H1 (cell line): Measurements from ENCODE around the gene TFE3. TPM values are rescaled to one million over a fixed set of nuclear protein-coding genes. Genes with fewer than 3 reads are reported as not detected.
A peak's percentile ranks its signal among the peaks of the same experiment; 100 is the strongest.

Experiments used
- CTCF ChIA-PET: fragments of 300-600 bp; sonication (Branson Sonifier 250); formaldehyde crosslinking; loops from one replicate; lab custom pipeline; 2021; ENCODE audit not compliant: partially characterized antibody; lab: Charles Lee
- POLR2A ChIA-PET: fragments of 300-600 bp; sonication (Branson Sonifier 250); formaldehyde crosslinking; loops from one replicate; lab custom pipeline; 2021; ENCODE audit warnings: inconsistent platforms; ENCODE audit not compliant: partially characterized antibody; lab: Charles Lee
- DNase-seq, 2 experiments: peaks; one replicate each; pipeline versions ENCODE4 v3.0.0 to v3.0.0-alpha.2; 2010 to 2022; ENCODE audit warnings: low spot score in 2 of 2, low read depth in 1 of 2, mixed read lengths in 1 of 2
- FAIRE-seq: peaks from 2 replicates; lab custom pipeline; 2011; peaks lifted over from hg19 to GRCh38; lab: Jason Lieb, UNC
- H2AFZ ChIP-seq: 2 replicates; pipeline ENCODE4 v1.8.1; 2012; ENCODE audit warnings: low read length, inconsistent platforms
- H2AK5ac ChIP-seq: 2 replicates; pipeline ENCODE4 v1.6.1; 2013; ENCODE audit warnings: low read depth, low read length
- H2BK120ac ChIP-seq: replicated peaks from 2 replicates; pipeline ENCODE3; 2013; ENCODE audit warnings: low read depth, low read length, inconsistent platforms
- H2BK12ac ChIP-seq: 2 replicates; pipeline ENCODE4 v1.6.1; 2013; ENCODE audit warnings: low read depth, low read length
- H2BK15ac ChIP-seq: 2 replicates; pipeline ENCODE4 v1.6.1; 2013; ENCODE audit warnings: low read length
- H2BK20ac ChIP-seq: 2 replicates; pipeline ENCODE4 v1.6.1; 2013; ENCODE audit warnings: low read length
- H2BK5ac ChIP-seq: 2 replicates; pipeline ENCODE4 v1.6.1; 2013; ENCODE audit warnings: low read depth, low read length
- H3K14ac ChIP-seq: 2 replicates; pipeline ENCODE4 v1.6.1; 2013; ENCODE audit warnings: inconsistent platforms; ENCODE audit not compliant: insufficient read length
- H3K18ac ChIP-seq: 2 replicates; pipeline ENCODE4 v1.6.1; 2013; ENCODE audit warnings: low read length; ENCODE audit errors: extremely low read depth
- H3K23ac ChIP-seq: 2 replicates; pipeline ENCODE4 v1.6.1; 2013; ENCODE audit warnings: inconsistent platforms; ENCODE audit not compliant: insufficient read length
- H3K23me2 ChIP-seq: 2 replicates; pipeline ENCODE4 v1.6.1; 2013; ENCODE audit warnings: low read depth, low read length
- H3K27ac ChIP-seq: 2 replicates; pipeline ENCODE4 v1.6.1; 2011; ENCODE audit warnings: low read depth, low read length, inconsistent platforms
- H3K27me3 ChIP-seq, 4 experiments: replicated peaks in 1 of 4; 1 replicate in 1 of 4; 2 replicates in 3 of 4; pipeline versions ENCODE4 v1.6.1 to v1.8.1; 2011 to 2013; ENCODE audit warnings: low read length in 3 of 4, mild to moderate bottlenecking in 3 of 4, inconsistent platforms in 2 of 4, mixed read lengths in 2 of 4, moderate library complexity in 1 of 4; ENCODE audit not compliant: control insufficient read depth in 3 of 4, insufficient read depth in 3 of 4; ENCODE audit errors: extremely low read depth in 1 of 4
- H3K36me3 ChIP-seq, 4 experiments: 2 replicates each; pipeline versions ENCODE4 v1.6.1 to v1.8.1; 2011 to 2013; ENCODE audit warnings: mild to moderate bottlenecking in 4 of 4, low read length in 3 of 4, moderate library complexity in 2 of 4, control low read depth in 1 of 4, inconsistent platforms in 1 of 4; ENCODE audit not compliant: insufficient read depth in 4 of 4, control insufficient read depth in 2 of 4
- H3K4ac ChIP-seq: replicated peaks from 2 replicates; pipeline ENCODE3; 2013; ENCODE audit warnings: low read length, low read depth, mixed read lengths, inconsistent platforms; ENCODE audit not compliant: insufficient read length
- H3K4me1 ChIP-seq, 4 experiments: replicated peaks in 1 of 4; 1 replicate in 1 of 4; 2 replicates in 3 of 4; pipeline versions ENCODE4 v1.6.1 to v1.8.1; 2011 to 2013; ENCODE audit warnings: low read length in 3 of 4, inconsistent platforms in 2 of 4, mixed read lengths in 1 of 4; ENCODE audit not compliant: insufficient read depth in 4 of 4, control insufficient read depth in 3 of 4
- H3K4me2 ChIP-seq, 2 experiments: 2 replicates each; pipeline versions ENCODE4 v1.6.1 to v1.8.1; 2011 to 2013; ENCODE audit warnings: low read depth in 2 of 2, low read length in 2 of 2, control low read depth in 1 of 2, inconsistent platforms in 1 of 2, mild to moderate bottlenecking in 1 of 2; ENCODE audit not compliant: insufficient read depth in 1 of 2
- H3K4me3 ChIP-seq, 4 experiments: fragments of 200-600, 300-600 bp in 1 of 4; sonication (generic), shearing (Covaris generic), sonication (Bioruptor Twin) in 1 of 4; 2 replicates each; pipeline versions ENCODE4 v1.5.1 to v1.8.1; 2011 to 2016; ENCODE audit warnings: low read length in 4 of 4, low read depth in 3 of 4, control low read depth in 2 of 4, inconsistent platforms in 2 of 4, mild to moderate bottlenecking in 2 of 4, mixed read lengths in 1 of 4, moderate library complexity in 1 of 4; ENCODE audit not compliant: insufficient read depth in 2 of 4; ENCODE audit errors: extremely low read depth in 1 of 4
- H3K56ac ChIP-seq: replicated peaks from 2 replicates; pipeline ENCODE3; 2013; ENCODE audit warnings: low read depth, mild to moderate bottlenecking, mixed read lengths, low read length, inconsistent platforms; ENCODE audit not compliant: insufficient read length
- H3K79me1 ChIP-seq: 2 replicates; pipeline ENCODE4 v1.6.1; 2013; ENCODE audit warnings: low read depth, low read length, control low read depth
- H3K79me2 ChIP-seq, 2 experiments: 2 replicates each; pipeline versions ENCODE4 v1.6.1 to v1.8.1; 2012 to 2013; ENCODE audit warnings: low read length in 2 of 2, mild to moderate bottlenecking in 2 of 2, inconsistent platforms in 1 of 2; ENCODE audit not compliant: insufficient read depth in 2 of 2, control insufficient read depth in 1 of 2
- H3K9ac ChIP-seq, 4 experiments: replicated peaks in 1 of 4; 1 replicate in 1 of 4; 2 replicates in 3 of 4; pipeline versions ENCODE4 v1.6.1 to v1.8.1; 2011 to 2013; ENCODE audit warnings: low read depth in 3 of 4, low read length in 3 of 4, control low read depth in 2 of 4, mild to moderate bottlenecking in 2 of 4, moderate library complexity in 2 of 4, inconsistent platforms in 1 of 4; ENCODE audit errors: extremely low read depth in 1 of 4
- H3K9me3 ChIP-seq, 2 experiments: 2 replicates each; pipeline versions ENCODE4 v1.6.1 to v1.8.1; 2012 to 2013; ENCODE audit warnings: mild to moderate bottlenecking in 2 of 2, moderate library complexity in 2 of 2, control low read depth in 1 of 2, inconsistent platforms in 1 of 2, low read depth in 1 of 2, low read length in 1 of 2, mixed read lengths in 1 of 2; ENCODE audit not compliant: insufficient read depth in 2 of 2
- H4K20me1 ChIP-seq, 2 experiments: replicated peaks in 1 of 2; 2 replicates each; pipeline versions ENCODE3 to v1.8.1; 2011 to 2013; ENCODE audit warnings: inconsistent platforms in 2 of 2, low read length in 2 of 2, mild to moderate bottlenecking in 1 of 2; ENCODE audit not compliant: insufficient read depth in 2 of 2, control insufficient read depth in 1 of 2
- H4K5ac ChIP-seq: 2 replicates; pipeline ENCODE4 v1.6.1; 2013; ENCODE audit warnings: low read length, low read depth, mixed read lengths, inconsistent platforms; ENCODE audit not compliant: insufficient read length
- H4K8ac ChIP-seq: 2 replicates; pipeline ENCODE4 v1.8.0; 2013; ENCODE audit warnings: mild to moderate bottlenecking, moderate library complexity, low read length, inconsistent platforms; ENCODE audit not compliant: insufficient read depth; ENCODE audit errors: extremely low read depth
- H4K91ac ChIP-seq: replicated peaks from 2 replicates; pipeline ENCODE3; 2013; ENCODE audit warnings: low read length, mixed read lengths, inconsistent platforms; ENCODE audit not compliant: insufficient read length
- EP300 ChIP-seq, 2 experiments: IDR thresholded peaks; 1 replicate in 1 of 2; 2 replicates in 1 of 2; pipeline ENCODE4 v1.6.1; 2011 to 2012; ENCODE audit warnings: low read depth in 2 of 2, low read length in 2 of 2, mild to moderate bottlenecking in 2 of 2, borderline replicate concordance in 1 of 2, inconsistent platforms in 1 of 2, moderate library complexity in 1 of 2
- JUND ChIP-seq: IDR thresholded peaks from 2 replicates; pipeline ENCODE4 v1.6.1; 2011; ENCODE audit warnings: mild to moderate bottlenecking, improper control_type of control experiment, low read length
- KDM5A ChIP-seq: fragments of 200-600 bp; IDR thresholded peaks from 2 replicates; pipeline ENCODE4 v1.7.1; 2012; ENCODE audit warnings: mild to moderate bottlenecking, low read length, inconsistent platforms, mixed read lengths
- WGBS, 2 experiments: shearing (Covaris generic) in 1 of 2; methylation state at CpG; one replicate each; pipeline versions ENCODE4 v1.1.6 to v1.1.7; 2013 to 2015; ENCODE audit warnings: low lambda C conversion rate in 2 of 2, mixed read lengths in 2 of 2, inconsistent platforms in 1 of 2, low coverage in 1 of 2, missing lambda C conversion rate in 1 of 2; ENCODE audit not compliant: insufficient replicate concordance in 2 of 2, insufficient coverage in 1 of 2, insufficient read length in 1 of 2; ENCODE audit errors: extremely low coverage in 1 of 2, missing lambda C conversion rate in 1 of 2; 5-methylcytosine and 5-hydroxymethylcytosine counted together
- polyA plus RNA-seq, 7 experiments: library from polyadenylated mRNA; depleted of rRNA in 3 of 7; stranded (reverse) in 5 of 7; unstranded in 2 of 7; fragments of >200 nt in 5 of 7; fragments of 200-250 nt in 2 of 7; gene quantifications; 1 replicate in 5 of 7; 2 replicates in 1 of 7; 4 replicates in 1 of 7; pipeline versions ENCODE4 v1.2.1 to v1.2.3, GENCODE V29; 2011 to 2013; ENCODE audit warnings: missing spikeins in 2 of 7, mixed read lengths in 2 of 7
- total RNA-seq: library from RNA; stranded (reverse); fragmentation: NEBNext Ultra II Directional; extraction: Animal tissue kit (Norgen Biotek cat#: 25700); gene quantifications from 2 replicates; pipeline ENCODE4 v1.2.1, GENCODE V29; 2021
- TF ChIP-seq, protein P1 (sequence below): IDR thresholded peaks from 2 replicates; pipeline ENCODE4 v1.6.1; 2011; ENCODE audit warnings: low read depth, mild to moderate bottlenecking, low read length; ENCODE audit not compliant: insufficient read depth

Gene TFE3
- total and polyA plus RNA-seq, 2 of the 8 experiments (the other 6 are each of a cell fraction or from before 2014, with no cell fraction given) = 33.7 to 52.9 TPM

DNA sequence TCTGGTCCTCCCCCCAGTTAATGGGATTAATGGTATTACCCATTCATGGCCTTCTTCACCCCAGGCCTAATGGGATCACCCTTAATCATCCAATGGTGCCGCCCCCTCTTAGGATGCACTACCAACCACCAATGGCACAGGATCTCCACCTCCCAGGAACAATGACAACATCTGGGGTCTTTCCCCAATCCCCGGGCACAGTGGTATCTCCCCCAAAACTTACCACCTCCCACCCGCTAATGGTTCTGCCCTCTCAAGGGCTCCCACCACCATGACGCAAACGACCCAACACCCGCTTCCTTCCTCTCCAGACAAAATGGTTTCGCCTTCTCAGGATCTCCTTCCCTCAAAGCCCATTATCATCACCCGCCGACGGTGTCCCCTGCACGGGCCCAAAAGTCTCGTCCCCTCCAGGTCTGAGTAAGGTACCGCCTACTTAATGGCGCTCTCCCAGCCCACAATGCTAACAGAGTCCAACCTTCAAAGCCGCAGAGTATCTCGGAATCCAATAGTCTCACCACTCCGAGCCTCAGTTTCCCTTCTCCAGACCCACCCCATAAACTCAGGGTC lies 41.6 kb downstream of the TFE3 start:
- FAIRE-seq (no peak), DNase-seq (peak; percentile 33 to 51)
- no peak for TF ChIP-seq KDM5A
- TF ChIP-seq, protein P1, sequence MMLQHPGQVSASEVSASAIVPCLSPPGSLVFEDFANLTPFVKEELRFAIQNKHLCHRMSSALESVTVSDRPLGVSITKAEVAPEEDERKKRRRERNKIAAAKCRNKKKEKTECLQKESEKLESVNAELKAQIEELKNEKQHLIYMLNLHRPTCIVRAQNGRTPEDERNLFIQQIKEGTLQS = no peak
- peak in 1 of 2 experiments; percentile 53; a peak in 1 of 3 replicates for TF ChIP-seq EP300 (IDR thresholded peaks at IDR 0.05; ENCODE audit: borderline replicate concordance in 1 of 2, low read depth in 2 of 2, low read length in 2 of 2)
- TF ChIP-seq JUND = 0 out of 2 replicates have a peak, but pooled peaks have one; percentile 64
- CTCF ChIA-PET = no interaction called here
- Histone ChIP-seq H3K4me1 (peaks cover 0 to 3% (median 0%) of the 10 kb centered on the region in 4 experiments; a peak in 1 of 7 replicates), H2BK120ac (no peak overlapping the region), H3K14ac (no peak overlapping the region), H3K4me3 (peak overlapping the region; percentile 87 to 100 (median 98)), H3K23me2 (no peaks in the 10 kb centered on the region), H3K27ac (peak overlapping the region; percentile 96), H4K20me1 (peaks cover 0 to 5% of the 10 kb centered on the region in 2 experiments), H4K91ac (peak overlapping the region; percentile 34), H2BK5ac (peak overlapping the region; percentile 98), H2BK15ac (no peak overlapping the region), H3K79me2 (peaks cover 3 to 15% of the 10 kb centered on the region in 2 experiments; a peak in 3 of 4 replicates), H2AFZ (no peak overlapping the region), H2AK5ac (no peak overlapping the region), H3K9me3 (no peaks in the 10 kb centered on the region), H3K4ac (peak overlapping the region; percentile 65), H2BK12ac (peak overlapping the region; percentile 17; the same call in 1 of the 2 replicates), H3K9ac (peak overlapping the region; percentile 57 to 96 (median 92)), H3K79me1 (no peaks in the 10 kb centered on the region), H3K4me2 (peak overlapping the region; percentile 75 to 83), H4K8ac (peak overlapping the region; percentile 95; the same call in 1 of the 2 replicates), H3K56ac (no peak overlapping the region), H3K27me3 (no peaks in the 10 kb centered on the region), H3K23ac (no peak overlapping the region), H3K18ac (peak overlapping the region; percentile 60), H3K36me3 (peaks cover 2 to 24% (median 16%) of the 10 kb centered on the region in 4 experiments; a peak in 7 of 8 replicates), H2BK20ac (no peak overlapping the region), H4K5ac (peak overlapping the region; percentile 81)
- WGBS, 2 experiments = 2% methylated on average over 15 of the region's 17 CpGs; no CpG with 5 or more reads in 1 of the 2 experiments
- POLR2A ChIA-PET = interaction anchor here (0.9 to 2.5 kb wide), 8 partner anchors 14 to 115 kb away, joined by 3 to 24 read pairs (median 7); partner anchors contain the start of genes KCND1 and TFE3
